ENCODE data around the gene TLX3. TPM values are rescaled to one million over a fixed set of nuclear protein-coding genes. Genes with fewer than 3 reads are reported as not detected.
"Not testable (repeated sequence)": the region's sequence is repeated elsewhere in the genome, so short reads cannot be mapped to it uniquely, and the experiment has no call there.

TLX3 gene
- total RNA-seq, 2 donors from 2014 or later, result not detected

- DNase-seq; ATAC-seq; intact Hi-C loops (cut with DNase I): not testable (repeated sequence)
These were observed 52.1 kb downstream of the TLX3 start for GRCh38 chr5:171361151-171361550.

Other genes starting within 250 kb of the TLX3 start
- 100 to 1,000 TPM; 286 to 408 TPM for gene NPM1, start 78.6 kb downstream of the TLX3 start, total RNA-seq
- 1 to 10 TPM; 2.1 to 2.8 TPM for gene FGF18, start 110.4 kb downstream of the TLX3 start, total RNA-seq

All from left cardiac atrium (tissue), 4 donors.